ENCODE measurements around the gene ODC1. TPM values are rescaled to one million over a fixed set of nuclear protein-coding genes. Genes with fewer than 3 reads are reported as not detected.

Gene ODC1
- total RNA-seq, 1 experiment from 2014 or later, result 277 TPM

DNA sequence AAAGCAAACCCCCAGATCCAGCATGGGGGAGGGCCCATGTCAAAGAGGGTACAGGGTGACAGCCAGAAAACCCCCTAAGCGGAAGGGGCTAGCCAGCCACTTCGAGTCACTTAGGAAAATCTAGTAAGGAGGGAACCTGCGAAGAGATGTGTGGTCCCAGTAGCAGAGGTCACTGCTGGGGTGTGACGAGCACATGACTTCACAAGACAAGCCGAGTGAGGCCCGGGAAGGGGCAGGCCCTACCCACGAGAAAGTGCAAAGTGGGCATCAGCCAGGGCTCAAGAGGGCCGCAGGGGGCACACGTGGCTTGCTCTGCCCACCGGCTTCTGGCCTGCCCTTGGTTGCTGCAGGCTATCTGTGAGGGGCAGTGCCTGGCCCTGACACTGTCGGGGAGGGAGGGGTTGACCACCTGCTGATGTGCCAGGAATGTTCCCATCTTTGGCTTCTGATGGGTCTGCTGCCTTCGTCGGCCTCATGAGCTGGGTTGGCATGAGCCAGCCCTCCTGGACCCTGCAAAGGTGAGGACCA is 11.5 kb downstream of the ODC1 start:
- H3K4me3 Mint-ChIP-seq (ENCODE audit: unreplicated experiment), result no peak overlapping the region
- BruUV-seq (replicated peaks), result no TSS peak
- no peaks in the 10 kb centered on the region for H3K9me3 Mint-ChIP-seq (ENCODE audit: unreplicated experiment)
- peaks cover 8% of the 10 kb centered on the region for H3K4me1 Mint-ChIP-seq (ENCODE audit: low read depth, unreplicated experiment)
- DNase-seq, result no peak
- no peak overlapping the region for H3K27ac Mint-ChIP-seq (ENCODE audit: unreplicated experiment)
- no peaks in the 10 kb centered on the region for H3K27me3 Mint-ChIP-seq (ENCODE audit: insufficient read depth, unreplicated experiment)
- intact Hi-C loops (cut with micrococcal nuclease; ENCODE audit: unreplicated experiment), result loop anchor here (2.0 to 10.0 kb wide), 4 partner anchors 162 to 622 kb away; no protein-coding TSS in a partner anchor
- ChIA-PET CTCF (interaction anchor here (4.2 to 5.2 kb wide), 2 partner anchors 312 to 364 kb away, joined by 54 to 69 read pairs; partner anchors contain the start of gene RRM2), POLR2A (no interaction called here)
- Histone ChIP-seq H3K27me3 (replicated peaks; ENCODE audit: control insufficient read depth, insufficient read depth, low read length) (no peaks in the 10 kb centered on the region), H3K4me3 (ENCODE audit: low read depth, low read length) (no peak overlapping the region), H3K36me3 (ENCODE audit: control insufficient read depth, insufficient read depth, low read length) (peaks cover 4% of the 10 kb centered on the region), H3K9me3 (no peaks in the 10 kb centered on the region), H3K4me1 (peaks cover 18% of the 10 kb centered on the region)
- peaks cover 38% of the 10 kb centered on the region for H3K36me3 Mint-ChIP-seq (ENCODE audit: insufficient read depth, unreplicated experiment)
- TF ChIP-seq, protein P1, sequence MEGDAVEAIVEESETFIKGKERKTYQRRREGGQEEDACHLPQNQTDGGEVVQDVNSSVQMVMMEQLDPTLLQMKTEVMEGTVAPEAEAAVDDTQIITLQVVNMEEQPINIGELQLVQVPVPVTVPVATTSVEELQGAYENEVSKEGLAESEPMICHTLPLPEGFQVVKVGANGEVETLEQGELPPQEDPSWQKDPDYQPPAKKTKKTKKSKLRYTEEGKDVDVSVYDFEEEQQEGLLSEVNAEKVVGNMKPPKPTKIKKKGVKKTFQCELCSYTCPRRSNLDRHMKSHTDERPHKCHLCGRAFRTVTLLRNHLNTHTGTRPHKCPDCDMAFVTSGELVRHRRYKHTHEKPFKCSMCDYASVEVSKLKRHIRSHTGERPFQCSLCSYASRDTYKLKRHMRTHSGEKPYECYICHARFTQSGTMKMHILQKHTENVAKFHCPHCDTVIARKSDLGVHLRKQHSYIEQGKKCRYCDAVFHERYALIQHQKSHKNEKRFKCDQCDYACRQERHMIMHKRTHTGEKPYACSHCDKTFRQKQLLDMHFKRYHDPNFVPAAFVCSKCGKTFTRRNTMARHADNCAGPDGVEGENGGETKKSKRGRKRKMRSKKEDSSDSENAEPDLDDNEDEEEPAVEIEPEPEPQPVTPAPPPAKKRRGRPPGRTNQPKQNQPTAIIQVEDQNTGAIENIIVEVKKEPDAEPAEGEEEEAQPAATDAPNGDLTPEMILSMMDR (IDR thresholded peaks at IDR 0.05; ENCODE audit: insufficient read depth in 1 of 2, low read depth in 1 of 2, low read length in 1 of 2, severe bottlenecking in 1 of 2, unreplicated experiment in 1 of 2), result no peak

DNA sequence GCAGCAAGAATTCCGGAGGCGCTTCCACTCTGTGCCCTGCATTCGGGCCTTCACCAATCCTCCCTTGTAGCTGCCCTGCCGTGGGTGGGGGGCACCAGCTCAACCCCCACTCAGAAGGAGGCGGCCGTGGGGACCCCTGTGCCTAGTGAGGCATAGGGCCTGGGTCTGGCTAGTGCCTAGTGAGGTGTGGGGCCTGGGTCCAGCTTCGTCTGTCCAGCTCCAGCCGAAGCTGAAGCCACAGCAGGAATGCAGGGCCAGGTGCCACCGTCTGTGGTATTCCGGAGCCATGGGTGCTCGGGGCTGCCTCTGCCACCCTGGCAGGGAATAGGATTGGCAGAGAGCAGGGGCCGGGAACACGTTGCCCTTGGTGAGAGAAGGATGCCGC is 12.3 kb downstream of the ODC1 start:
- H3K9me3 Mint-ChIP-seq (ENCODE audit: unreplicated experiment), result no peaks in the 10 kb centered on the region
- H3K27me3 ChIP-seq (replicated peaks; ENCODE audit: control insufficient read depth, insufficient read depth, low read length), result no peaks in the 10 kb centered on the region
- no peak overlapping the region for H3K4me3 Mint-ChIP-seq (ENCODE audit: unreplicated experiment)
- H3K36me3 Mint-ChIP-seq (ENCODE audit: insufficient read depth, unreplicated experiment), result peaks cover 30% of the 10 kb centered on the region
- no TSS peak for BruUV-seq (replicated peaks)
- POLR2A ChIA-PET, result interaction anchor here (0.6 kb wide), 1 partner anchor 66 kb away, joined by 3 read pairs; no protein-coding TSS in a partner anchor
- H3K9me3 ChIP-seq, result no peaks in the 10 kb centered on the region
- H3K27me3 Mint-ChIP-seq (ENCODE audit: insufficient read depth, unreplicated experiment), result no peaks in the 10 kb centered on the region
- H3K27ac Mint-ChIP-seq (ENCODE audit: unreplicated experiment), result no peak overlapping the region
- intact Hi-C loops (cut with micrococcal nuclease; ENCODE audit: unreplicated experiment), result loop anchor here (1.0 to 10.0 kb wide), 8 partner anchors 133 to 621 kb away; no protein-coding TSS in a partner anchor
- H3K36me3 ChIP-seq (ENCODE audit: control insufficient read depth, insufficient read depth, low read length), result peaks cover 4% of the 10 kb centered on the region
- TF ChIP-seq, protein P1 (IDR thresholded peaks at IDR 0.05; ENCODE audit: insufficient read depth in 1 of 2, low read depth in 1 of 2, low read length in 1 of 2, severe bottlenecking in 1 of 2, unreplicated experiment in 1 of 2), result no peak
- DNase-seq, result no peak
- peaks cover 18% of the 10 kb centered on the region for H3K4me1 ChIP-seq
- CTCF ChIA-PET, result interaction anchor here (0.5 to 5.2 kb wide), 14 partner anchors 9 to 451 kb away, joined by 3 to 69 read pairs (median 6); partner anchors contain the start of genes HPCAL1 and RRM2
- no peak overlapping the region for H3K4me3 ChIP-seq (ENCODE audit: low read depth, low read length)
- peaks cover 8% of the 10 kb centered on the region for H3K4me1 Mint-ChIP-seq (ENCODE audit: low read depth, unreplicated experiment)

DNA sequence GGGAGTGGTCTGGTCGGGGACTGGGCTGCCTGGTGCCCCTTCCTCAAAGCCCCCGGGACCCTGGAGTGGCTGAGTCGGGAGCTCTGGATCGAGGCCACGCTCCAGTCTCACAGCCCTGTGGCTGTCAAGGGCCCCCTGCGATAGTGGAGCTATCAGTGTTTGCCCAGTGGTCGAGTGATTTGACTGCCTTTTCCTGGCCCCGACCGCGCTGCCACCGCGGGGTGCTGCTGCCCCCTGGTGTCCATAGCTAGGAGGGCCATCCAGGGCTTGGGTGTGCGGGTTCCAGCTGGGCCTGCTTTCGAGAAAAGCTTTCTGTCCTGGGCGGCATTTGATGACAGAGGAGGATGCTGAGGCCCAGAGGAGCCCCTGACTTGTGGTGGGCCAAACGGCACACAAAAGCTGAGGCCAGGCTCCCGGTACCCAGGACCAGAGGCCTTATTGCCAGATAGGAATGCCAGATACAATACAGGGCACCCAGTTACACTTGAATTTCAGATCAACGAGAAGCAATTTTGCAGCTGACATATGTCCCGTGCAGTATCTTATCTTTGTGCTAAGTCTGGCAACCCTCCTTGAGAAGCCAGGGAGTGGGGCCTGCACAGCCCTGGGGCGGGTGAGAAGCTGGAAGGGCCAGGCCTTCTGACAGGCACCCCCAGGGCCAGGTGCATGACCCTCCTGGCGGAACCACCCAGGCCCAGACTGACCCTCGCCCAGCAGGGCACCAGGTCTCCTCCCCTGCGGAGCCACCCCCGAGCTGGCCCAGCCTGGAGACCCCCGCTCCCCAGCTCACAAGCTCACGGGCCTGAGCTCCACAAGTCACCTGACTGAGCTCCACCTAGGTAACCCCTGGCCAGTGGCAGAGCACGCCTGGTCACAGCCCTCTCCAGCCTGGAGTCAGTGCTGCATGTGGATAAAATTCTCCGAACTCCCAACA is 13.0 kb downstream of the ODC1 start:
- peaks cover 18% of the 10 kb centered on the region for H3K4me1 ChIP-seq
- Mint-ChIP-seq H3K9me3 (ENCODE audit: unreplicated experiment) (no peaks in the 10 kb centered on the region), H3K27me3 (ENCODE audit: insufficient read depth, unreplicated experiment) (no peaks in the 10 kb centered on the region), H3K27ac (ENCODE audit: unreplicated experiment) (peak overlapping the region; percentile 19), H3K4me1 (ENCODE audit: low read depth, unreplicated experiment) (peaks cover 8% of the 10 kb centered on the region), H3K4me3 (ENCODE audit: unreplicated experiment) (no peak overlapping the region), H3K36me3 (ENCODE audit: insufficient read depth, unreplicated experiment) (peaks cover 23% of the 10 kb centered on the region)
- ChIA-PET POLR2A (interaction anchor here (0.6 to 2.0 kb wide), 6 partner anchors 12 to 310 kb away, joined by 3 to 15 read pairs (median 5); partner anchors contain the start of gene ODC1), CTCF (interaction anchor here (0.5 to 5.2 kb wide), 46 partner anchors 9 to 664 kb away, joined by 3 to 69 read pairs (median 5); partner anchors contain the start of genes CYS1, HPCAL1, ODC1 and RRM2)
- peak; percentile 84 to 92 for DNase-seq
- TF ChIP-seq, protein P1 (IDR thresholded peaks at IDR 0.05; ENCODE audit: insufficient read depth in 1 of 2, low read depth in 1 of 2, low read length in 1 of 2, severe bottlenecking in 1 of 2, unreplicated experiment in 1 of 2), result peak; percentile 97 to 98
- no peaks in the 10 kb centered on the region for H3K9me3 ChIP-seq
- intact Hi-C loops (cut with micrococcal nuclease; ENCODE audit: unreplicated experiment), result loop anchor here (1.0 to 10.0 kb wide), 7 partner anchors 132 to 620 kb away; no protein-coding TSS in a partner anchor
- no TSS peak for BruUV-seq (replicated peaks)
- H3K36me3 ChIP-seq (ENCODE audit: control insufficient read depth, insufficient read depth, low read length), result peaks cover 3% of the 10 kb centered on the region
- no peak overlapping the region for H3K4me3 ChIP-seq (ENCODE audit: low read depth, low read length)
- no peaks in the 10 kb centered on the region for H3K27me3 ChIP-seq (replicated peaks; ENCODE audit: control insufficient read depth, insufficient read depth, low read length)
